ENCODE results near the gene CCDC57.

DNA sequence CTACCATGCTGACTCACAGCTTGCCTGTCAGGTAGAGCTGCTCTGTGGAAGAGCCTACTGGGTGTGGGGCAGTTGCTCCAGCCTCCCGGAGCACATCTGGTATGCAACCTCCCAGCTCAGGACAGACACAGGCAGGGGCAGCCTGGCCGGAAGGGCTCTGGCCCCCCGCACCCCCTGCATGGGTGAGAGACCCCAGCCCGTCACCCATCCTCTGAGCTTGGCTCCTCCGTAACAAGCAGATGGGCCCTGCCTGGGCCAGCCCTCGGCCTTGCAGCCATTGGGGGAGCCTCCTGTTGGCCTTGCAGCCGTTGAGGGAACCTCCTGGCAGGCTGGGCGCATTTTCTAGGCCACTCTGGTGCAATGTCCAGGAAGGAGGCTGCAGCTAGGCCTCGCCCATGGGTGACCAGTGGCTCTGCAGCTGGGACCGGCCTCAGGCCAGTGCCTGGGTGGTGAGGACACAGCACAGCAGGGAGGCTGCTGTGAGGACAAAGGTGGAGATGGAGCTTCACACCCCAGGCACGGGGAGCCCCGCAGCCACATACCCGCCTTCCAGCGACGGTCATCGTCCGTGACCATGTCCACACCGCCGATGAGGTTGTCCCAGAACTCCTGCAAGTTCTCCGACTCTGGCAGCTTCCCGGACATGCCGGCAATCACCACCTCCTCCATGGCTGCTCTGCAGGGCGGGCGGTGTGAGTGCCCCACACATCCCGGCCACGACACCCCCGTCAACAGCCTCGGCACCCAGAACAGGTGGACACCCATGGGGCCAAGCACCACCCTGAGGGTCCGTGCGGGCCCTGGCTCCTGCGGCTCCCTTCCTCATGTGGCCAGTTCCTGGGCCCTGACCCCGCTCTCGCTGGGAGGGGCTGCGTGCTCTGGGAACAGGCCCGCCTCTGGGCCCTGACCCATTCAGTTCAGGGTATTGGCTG is 116.6 kb downstream of the CCDC57 start:
- TF ChIP-seq EZH2 (IDR thresholded peaks at IDR 0.05; ENCODE audit: borderline replicate concordance, insufficient read depth, low read length, poor library complexity, severe bottlenecking) = no peak
- TF ChIP-seq, protein P1, sequence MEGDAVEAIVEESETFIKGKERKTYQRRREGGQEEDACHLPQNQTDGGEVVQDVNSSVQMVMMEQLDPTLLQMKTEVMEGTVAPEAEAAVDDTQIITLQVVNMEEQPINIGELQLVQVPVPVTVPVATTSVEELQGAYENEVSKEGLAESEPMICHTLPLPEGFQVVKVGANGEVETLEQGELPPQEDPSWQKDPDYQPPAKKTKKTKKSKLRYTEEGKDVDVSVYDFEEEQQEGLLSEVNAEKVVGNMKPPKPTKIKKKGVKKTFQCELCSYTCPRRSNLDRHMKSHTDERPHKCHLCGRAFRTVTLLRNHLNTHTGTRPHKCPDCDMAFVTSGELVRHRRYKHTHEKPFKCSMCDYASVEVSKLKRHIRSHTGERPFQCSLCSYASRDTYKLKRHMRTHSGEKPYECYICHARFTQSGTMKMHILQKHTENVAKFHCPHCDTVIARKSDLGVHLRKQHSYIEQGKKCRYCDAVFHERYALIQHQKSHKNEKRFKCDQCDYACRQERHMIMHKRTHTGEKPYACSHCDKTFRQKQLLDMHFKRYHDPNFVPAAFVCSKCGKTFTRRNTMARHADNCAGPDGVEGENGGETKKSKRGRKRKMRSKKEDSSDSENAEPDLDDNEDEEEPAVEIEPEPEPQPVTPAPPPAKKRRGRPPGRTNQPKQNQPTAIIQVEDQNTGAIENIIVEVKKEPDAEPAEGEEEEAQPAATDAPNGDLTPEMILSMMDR (IDR thresholded peaks at IDR 0.05; ENCODE audit: poor library complexity, severe bottlenecking) = no peak
- TF ChIP-seq TAF1 (IDR thresholded peaks at IDR 0.05; ENCODE audit: low read depth) = no peak
- no peak for TF ChIP-seq EP300 (conservative IDR thresholded peaks at IDR 0.05; ENCODE audit: poor library complexity, severe bottlenecking)
- no peak for TF ChIP-seq RAD21 (conservative IDR thresholded peaks at IDR 0.05)
- no peak for TF ChIP-seq POLR2AphosphoS5 (IDR thresholded peaks at IDR 0.05)
- no peak for TF ChIP-seq MXI1 (conservative IDR thresholded peaks at IDR 0.05; ENCODE audit: poor library complexity, severe bottlenecking)

Data from neural cell (in vitro differentiated cells).